ENCODE results near the gene COL17A1.

DNA sequence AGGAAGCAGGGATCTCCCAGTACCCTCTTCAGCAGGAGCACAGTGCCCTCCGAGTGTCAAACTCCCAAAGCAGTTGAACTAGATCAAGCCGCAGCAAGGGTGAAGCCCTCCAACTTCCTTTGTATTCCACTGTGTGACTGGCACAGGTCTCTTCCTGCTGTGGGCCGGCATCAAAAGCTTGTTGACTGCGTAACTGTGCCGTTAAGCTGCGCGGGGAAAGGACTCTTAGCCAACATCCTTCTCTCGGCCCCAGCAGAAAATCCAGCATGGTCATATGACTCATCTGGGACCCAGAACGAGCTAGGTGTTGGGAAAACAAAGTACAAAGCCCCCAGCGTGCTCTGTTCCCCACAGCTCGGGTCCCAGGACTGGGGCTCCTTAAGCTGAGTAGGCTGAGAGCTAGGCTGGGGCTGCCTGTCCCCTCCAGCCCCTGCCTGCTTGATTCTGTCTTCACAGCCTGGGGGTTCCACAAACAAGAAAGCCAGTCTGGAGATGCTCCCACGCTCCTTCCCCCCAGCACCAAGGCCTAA is 52.2 kb downstream of the COL17A1 start:
- TF ChIP-seq, protein P1, sequence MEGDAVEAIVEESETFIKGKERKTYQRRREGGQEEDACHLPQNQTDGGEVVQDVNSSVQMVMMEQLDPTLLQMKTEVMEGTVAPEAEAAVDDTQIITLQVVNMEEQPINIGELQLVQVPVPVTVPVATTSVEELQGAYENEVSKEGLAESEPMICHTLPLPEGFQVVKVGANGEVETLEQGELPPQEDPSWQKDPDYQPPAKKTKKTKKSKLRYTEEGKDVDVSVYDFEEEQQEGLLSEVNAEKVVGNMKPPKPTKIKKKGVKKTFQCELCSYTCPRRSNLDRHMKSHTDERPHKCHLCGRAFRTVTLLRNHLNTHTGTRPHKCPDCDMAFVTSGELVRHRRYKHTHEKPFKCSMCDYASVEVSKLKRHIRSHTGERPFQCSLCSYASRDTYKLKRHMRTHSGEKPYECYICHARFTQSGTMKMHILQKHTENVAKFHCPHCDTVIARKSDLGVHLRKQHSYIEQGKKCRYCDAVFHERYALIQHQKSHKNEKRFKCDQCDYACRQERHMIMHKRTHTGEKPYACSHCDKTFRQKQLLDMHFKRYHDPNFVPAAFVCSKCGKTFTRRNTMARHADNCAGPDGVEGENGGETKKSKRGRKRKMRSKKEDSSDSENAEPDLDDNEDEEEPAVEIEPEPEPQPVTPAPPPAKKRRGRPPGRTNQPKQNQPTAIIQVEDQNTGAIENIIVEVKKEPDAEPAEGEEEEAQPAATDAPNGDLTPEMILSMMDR (IDR thresholded peaks at IDR 0.05; ENCODE audit: insufficient read depth, low read length) = no peak
- TF ChIP-seq POLR2AphosphoS5 (IDR thresholded peaks at IDR 0.05; ENCODE audit: low read depth) (peak; percentile 38; the same call in 1 of the 2 replicates), SPI1 (IDR thresholded peaks at IDR 0.05; ENCODE audit: borderline replicate concordance, low read depth) (no peak)
- TF ChIP-seq, protein P2, sequence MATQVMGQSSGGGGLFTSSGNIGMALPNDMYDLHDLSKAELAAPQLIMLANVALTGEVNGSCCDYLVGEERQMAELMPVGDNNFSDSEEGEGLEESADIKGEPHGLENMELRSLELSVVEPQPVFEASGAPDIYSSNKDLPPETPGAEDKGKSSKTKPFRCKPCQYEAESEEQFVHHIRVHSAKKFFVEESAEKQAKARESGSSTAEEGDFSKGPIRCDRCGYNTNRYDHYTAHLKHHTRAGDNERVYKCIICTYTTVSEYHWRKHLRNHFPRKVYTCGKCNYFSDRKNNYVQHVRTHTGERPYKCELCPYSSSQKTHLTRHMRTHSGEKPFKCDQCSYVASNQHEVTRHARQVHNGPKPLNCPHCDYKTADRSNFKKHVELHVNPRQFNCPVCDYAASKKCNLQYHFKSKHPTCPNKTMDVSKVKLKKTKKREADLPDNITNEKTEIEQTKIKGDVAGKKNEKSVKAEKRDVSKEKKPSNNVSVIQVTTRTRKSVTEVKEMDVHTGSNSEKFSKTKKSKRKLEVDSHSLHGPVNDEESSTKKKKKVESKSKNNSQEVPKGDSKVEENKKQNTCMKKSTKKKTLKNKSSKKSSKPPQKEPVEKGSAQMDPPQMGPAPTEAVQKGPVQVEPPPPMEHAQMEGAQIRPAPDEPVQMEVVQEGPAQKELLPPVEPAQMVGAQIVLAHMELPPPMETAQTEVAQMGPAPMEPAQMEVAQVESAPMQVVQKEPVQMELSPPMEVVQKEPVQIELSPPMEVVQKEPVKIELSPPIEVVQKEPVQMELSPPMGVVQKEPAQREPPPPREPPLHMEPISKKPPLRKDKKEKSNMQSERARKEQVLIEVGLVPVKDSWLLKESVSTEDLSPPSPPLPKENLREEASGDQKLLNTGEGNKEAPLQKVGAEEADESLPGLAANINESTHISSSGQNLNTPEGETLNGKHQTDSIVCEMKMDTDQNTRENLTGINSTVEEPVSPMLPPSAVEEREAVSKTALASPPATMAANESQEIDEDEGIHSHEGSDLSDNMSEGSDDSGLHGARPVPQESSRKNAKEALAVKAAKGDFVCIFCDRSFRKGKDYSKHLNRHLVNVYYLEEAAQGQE (IDR thresholded peaks at IDR 0.05; ENCODE audit: insufficient replicate concordance, low read depth) = no peak

Data from HL-60 (cell line).